ENCODE data around the gene TTC3. TPM values are rescaled to one million over a fixed set of nuclear protein-coding genes. Genes with fewer than 3 reads are reported as not detected.

TTC3 gene
- total RNA-seq, 1 experiment from 2014 or later, result 92.8 TPM

- Mint-ChIP-seq H3K36me3 (ENCODE audit: insufficient read depth, unreplicated experiment) (peaks cover 23% of the 10 kb centered on the region), H3K27me3 (ENCODE audit: insufficient read depth, unreplicated experiment) (no peaks in the 10 kb centered on the region), H3K9me3 (ENCODE audit: unreplicated experiment) (no peaks in the 10 kb centered on the region), H3K4me3 (ENCODE audit: unreplicated experiment) (no peak overlapping the region), H3K4me1 (ENCODE audit: low read depth, unreplicated experiment) (no peaks in the 10 kb centered on the region), H3K27ac (ENCODE audit: unreplicated experiment) (no peak overlapping the region)
- POLR2A ChIA-PET, result no interaction called here
- no peaks in the 10 kb centered on the region for H3K4me1 ChIP-seq
- no peak overlapping the region for H3K4me3 ChIP-seq (ENCODE audit: low read depth, low read length)
- intact Hi-C loops (cut with micrococcal nuclease; ENCODE audit: unreplicated experiment), result no loop called here
- no peaks in the 10 kb centered on the region; the same call in 1 of the 2 replicates for H3K9me3 ChIP-seq
- H3K36me3 ChIP-seq (ENCODE audit: control insufficient read depth, insufficient read depth, low read length), result no peaks in the 10 kb centered on the region; the same call in 1 of the 2 replicates
- no peak for TF ChIP-seq CTCF (IDR thresholded peaks at IDR 0.05; ENCODE audit: insufficient read depth in 1 of 2, low read depth in 1 of 2, low read length in 1 of 2, severe bottlenecking in 1 of 2, unreplicated experiment in 1 of 2)
- H3K27me3 ChIP-seq (replicated peaks; ENCODE audit: control insufficient read depth, insufficient read depth, low read length), result no peaks in the 10 kb centered on the region
- CTCF ChIA-PET, result interaction anchor here (0.6 kb wide), 1 partner anchor 495 kb away, joined by 3 read pairs; no protein-coding TSS in a partner anchor
- no peak for DNase-seq
- no TSS peak for BruUV-seq (replicated peaks)
Measured at GRCh38 chr21:37207441-37208009, 134.5 kb downstream of the TTC3 start.

- H3K27me3 Mint-ChIP-seq (ENCODE audit: insufficient read depth, unreplicated experiment), result no peaks in the 10 kb centered on the region
- intact Hi-C loops (cut with micrococcal nuclease; ENCODE audit: unreplicated experiment), result no loop called here
- H3K4me3 Mint-ChIP-seq (ENCODE audit: unreplicated experiment), result no peak overlapping the region
- H3K36me3 Mint-ChIP-seq (ENCODE audit: insufficient read depth, unreplicated experiment), result peaks cover 16% of the 10 kb centered on the region
- no peak for TF ChIP-seq CTCF (IDR thresholded peaks at IDR 0.05; ENCODE audit: insufficient read depth in 1 of 2, low read depth in 1 of 2, low read length in 1 of 2, severe bottlenecking in 1 of 2, unreplicated experiment in 1 of 2)
- BruUV-seq (replicated peaks), result no TSS peak
- no peaks in the 10 kb centered on the region for H3K4me1 Mint-ChIP-seq (ENCODE audit: low read depth, unreplicated experiment)
- Histone ChIP-seq H3K4me3 (ENCODE audit: low read depth, low read length) (no peak overlapping the region), H3K9me3 (no peaks in the 10 kb centered on the region; the same call in 1 of the 2 replicates), H3K27me3 (replicated peaks; ENCODE audit: control insufficient read depth, insufficient read depth, low read length) (no peaks in the 10 kb centered on the region), H3K4me1 (no peaks in the 10 kb centered on the region), H3K36me3 (ENCODE audit: control insufficient read depth, insufficient read depth, low read length) (no peaks in the 10 kb centered on the region; the same call in 1 of the 2 replicates)
- no peak for DNase-seq
- ChIA-PET CTCF (interaction anchor here (0.6 kb wide), 1 partner anchor 494 kb away, joined by 3 read pairs; no protein-coding TSS in a partner anchor), POLR2A (no interaction called here)
- peak overlapping the region; percentile 5 for H3K27ac Mint-ChIP-seq (ENCODE audit: unreplicated experiment)
- no peaks in the 10 kb centered on the region for H3K9me3 Mint-ChIP-seq (ENCODE audit: unreplicated experiment)
Measured at GRCh38 chr21:37208056-37208721, 135.1 kb downstream of the TTC3 start.

GRCh38 chr21:37208741-37209225 is 135.7 kb downstream of the TTC3 start:
- DNase-seq, result no peak
- H3K27ac Mint-ChIP-seq (ENCODE audit: unreplicated experiment), result peak overlapping the region; percentile 5
- H3K4me1 Mint-ChIP-seq (ENCODE audit: low read depth, unreplicated experiment), result no peaks in the 10 kb centered on the region
- H3K27me3 Mint-ChIP-seq (ENCODE audit: insufficient read depth, unreplicated experiment), result no peaks in the 10 kb centered on the region
- intact Hi-C loops (cut with micrococcal nuclease; ENCODE audit: unreplicated experiment), result no loop called here
- no peaks in the 10 kb centered on the region; the same call in 1 of the 2 replicates for H3K9me3 ChIP-seq
- no peaks in the 10 kb centered on the region for H3K9me3 Mint-ChIP-seq (ENCODE audit: unreplicated experiment)
- no peaks in the 10 kb centered on the region for H3K4me1 ChIP-seq
- H3K27me3 ChIP-seq (replicated peaks; ENCODE audit: control insufficient read depth, insufficient read depth, low read length), result no peaks in the 10 kb centered on the region
- no peaks in the 10 kb centered on the region; the same call in 1 of the 2 replicates for H3K36me3 ChIP-seq (ENCODE audit: control insufficient read depth, insufficient read depth, low read length)
- ChIA-PET CTCF (no interaction called here), POLR2A (no interaction called here)
- H3K4me3 ChIP-seq (ENCODE audit: low read depth, low read length), result no peak overlapping the region
- no peak for TF ChIP-seq CTCF (IDR thresholded peaks at IDR 0.05; ENCODE audit: insufficient read depth in 1 of 2, low read depth in 1 of 2, low read length in 1 of 2, severe bottlenecking in 1 of 2, unreplicated experiment in 1 of 2)
- BruUV-seq (replicated peaks), result no TSS peak
- H3K36me3 Mint-ChIP-seq (ENCODE audit: insufficient read depth, unreplicated experiment), result peaks cover 12% of the 10 kb centered on the region
- no peak overlapping the region for H3K4me3 Mint-ChIP-seq (ENCODE audit: unreplicated experiment)

Data from Caco-2 (cell line).